K562 (cell line): ENCODE results near the gene OR2T10. TPM values are rescaled to one million over a fixed set of nuclear protein-coding genes. Genes with fewer than 3 reads are reported as not detected.

ENCODE experiments used
- ATAC-seq: fragments of 200-7000 bp; cut with Tn5 transposase; 3 replicates; pipeline ENCODE4 v1.9.1; 2020; ENCODE audit warnings: moderate library complexity
- BruUV-seq: library from RNA; stranded (reverse); fragments of 400-500 nt; replicated peaks from 2 replicates; lab custom pipeline; 2021; lab: Mats Ljungman, UMichigan
- CTCF ChIA-PET: fragments of 300-600 bp; formaldehyde crosslinking; extraction: SDS; loops from one replicate; lab custom pipeline; 2021; ENCODE audit warnings: low intra/inter-chr PET ratio; lab: Yijun Ruan, JAX
- POLR2A ChIA-PET: fragments of 300-600, 350-650 bp; sonication (Branson Sonifier 250); formaldehyde crosslinking; extraction: SDS; loops from one replicate; lab custom pipeline; 2021; ENCODE audit warnings: antibody characterized with exemption, inconsistent platforms; lab: Yijun Ruan, JAX
- DNase-seq, 4 experiments: peaks; one replicate each; pipeline versions ENCODE4 v3.0.0 to v3.0.0-alpha.2; 2011 to 2018; ENCODE audit warnings: low spot score in 3 of 4, mixed read lengths in 3 of 4; ENCODE audit errors: extremely low read depth in 1 of 4
- FAIRE-seq: peaks from 2 replicates; lab custom pipeline; 2011; peaks lifted over from hg19 to GRCh38; lab: Jason Lieb, UNC
- H2AFZ ChIP-seq: 2 replicates; pipeline ENCODE4 v1.6.0; 2011; ENCODE audit warnings: low read depth, low read length, control low read depth, inconsistent platforms
- H3K27ac ChIP-seq: fragments of 200-600 bp; 3 replicates; pipeline ENCODE4 v1.8.0; 2011; ENCODE audit warnings: low read depth, mild to moderate bottlenecking, control low read depth, inconsistent platforms, low read length, moderate library complexity, mixed read lengths; ENCODE audit errors: extremely low read depth
- H3K27me3 ChIP-seq, 2 experiments: fragments of 300-600 bp in 1 of 2; 2 replicates in 1 of 2; 3 replicates in 1 of 2; pipeline versions ENCODE4 v1.6.0 to v1.8.0; 2011; ENCODE audit warnings: inconsistent platforms in 2 of 2, low read length in 2 of 2, mild to moderate bottlenecking in 1 of 2, mixed read lengths in 1 of 2, moderate library complexity in 1 of 2; ENCODE audit not compliant: control insufficient read depth in 2 of 2, insufficient read depth in 2 of 2
- H3K36me3 ChIP-seq: fragments of 300-600 bp; 3 replicates; pipeline ENCODE4 v1.8.0; 2011; ENCODE audit warnings: mild to moderate bottlenecking, low read length, inconsistent platforms; ENCODE audit not compliant: control insufficient read depth, insufficient read depth
- H3K4me1 ChIP-seq, 2 experiments: fragments of 200-600 bp in 1 of 2; replicated peaks in 1 of 2; 2 replicates in 1 of 2; 3 replicates in 1 of 2; pipeline versions ENCODE4 v1.5.1 to v1.8.0; 2011; ENCODE audit warnings: inconsistent platforms in 2 of 2, low read length in 2 of 2, mild to moderate bottlenecking in 1 of 2, mixed read lengths in 1 of 2, moderate library complexity in 1 of 2; ENCODE audit not compliant: control insufficient read depth in 2 of 2, insufficient read depth in 2 of 2
- H3K4me2 ChIP-seq: 2 replicates; pipeline ENCODE4 v1.6.1; 2011; ENCODE audit warnings: low read length, control low read depth, inconsistent platforms, mixed read lengths; ENCODE audit not compliant: insufficient read depth
- H3K4me3 ChIP-seq: fragments of 200-600 bp; sonication (generic), shearing (Covaris generic); 2 replicates; pipeline ENCODE4 v1.5.1; 2016; ENCODE audit warnings: control low read depth, inconsistent platforms
- H3K79me2 ChIP-seq: fragments of 200-600 bp; 3 replicates; pipeline ENCODE4 v1.8.0; 2011; ENCODE audit warnings: low read length, inconsistent platforms; ENCODE audit not compliant: control insufficient read depth, insufficient read depth
- H3K9ac ChIP-seq, 2 experiments: 2 replicates each; pipeline versions ENCODE4 v1.6.0 to v1.6.1; 2011; ENCODE audit warnings: low read depth in 2 of 2, low read length in 2 of 2, control low read depth in 1 of 2, inconsistent platforms in 1 of 2, mild to moderate bottlenecking in 1 of 2, mixed read lengths in 1 of 2; ENCODE audit not compliant: insufficient read depth in 1 of 2
- H3K9me1 ChIP-seq: one replicate; pipeline ENCODE4 v1.6.0; 2011; ENCODE audit warnings: inconsistent platforms, mild to moderate bottlenecking, low read length, moderate library complexity; ENCODE audit not compliant: control insufficient read depth, insufficient read depth
- H3K9me3 ChIP-seq: replicated peaks from 2 replicates; pipeline ENCODE4 v1.5.1; 2011; ENCODE audit warnings: low read depth, low read length, inconsistent platforms; ENCODE audit not compliant: control insufficient read depth, insufficient read depth
- H4K20me1 ChIP-seq: replicated peaks from 2 replicates; pipeline ENCODE4 v1.6.1; 2011; ENCODE audit warnings: low read length, inconsistent platforms, mixed read lengths; ENCODE audit not compliant: control insufficient read depth, insufficient read depth
- CBX5 ChIP-seq: IDR thresholded peaks from 2 replicates; pipeline ENCODE4 v1.6.1; 2014; ENCODE audit warnings: low read depth, borderline replicate concordance
- CSDE1 ChIP-seq, 2 experiments: fragments of 450-650 bp; IDR thresholded peaks; 2 replicates each; pipeline ENCODE4 v1.6.1; 2016; ENCODE audit warnings: mild to moderate bottlenecking in 1 of 2
- POLR3G ChIP-seq: IDR thresholded peaks from 2 replicates; pipeline ENCODE4 v1.6.1; 2011; ENCODE audit not compliant: insufficient read length, insufficient replicate concordance; ENCODE audit errors: extremely low read depth
- RNF2 ChIP-seq: sonication (generic); IDR thresholded peaks from 2 replicates; pipeline ENCODE4 v1.6.1; 2016
- SMAD2 ChIP-seq: fragments of 150-350 bp; IDR thresholded peaks from 2 replicates; pipeline ENCODE4 v1.6.1; 2014; ENCODE audit warnings: low read depth, mild to moderate bottlenecking, low read length
- WGBS: fragments of 100-300 bp; shearing (Covaris generic); methylation state at CpG from one replicate; pipeline ENCODE4 v1.1.6; 2016; ENCODE audit warnings: low coverage, mixed read lengths; ENCODE audit not compliant: insufficient coverage; ENCODE audit errors: missing lambda C conversion rate; 5-methylcytosine and 5-hydroxymethylcytosine counted together
- in situ Hi-C: fragments of 300-500 bp; cut with MboI; formaldehyde crosslinking; loops from 4 replicates; pipeline ENCODE4 v1.15.0; 2018; ENCODE audit warnings: inconsistent platforms, mixed read lengths
- intact Hi-C: fragments of 100-400 bp; cut with micrococcal nuclease; formaldehyde crosslinking; loops from 2 replicates; pipeline ENCODE4 v1.14.2; 2022
- polyA plus RNA-seq, 8 experiments: library from polyadenylated mRNA; depleted of rRNA in 4 of 8; stranded (reverse) in 5 of 8; unstranded in 3 of 8; fragments of >200 nt; fragmentation: Nextera tagmentation in 2 of 8; fragmentation: Illumina TruSeq in 1 of 8; extraction: Ambion mirVana in 2 of 8; extraction: Trizol in 1 of 8; gene quantifications; 2 replicates each; pipeline versions ENCODE4 v1.2.1 to v1.2.3, GENCODE V29; 2011 to 2014; ENCODE audit warnings: inconsistent platforms in 1 of 8, missing spikeins in 1 of 8
- total RNA-seq, 7 experiments: library from RNA; depleted of rRNA in 6 of 7; stranded (reverse); fragments of >200 nt in 6 of 7; fragmentation: Illumina TruSeq in 2 of 7; extraction: Trizol in 2 of 7; gene quantifications; 2 replicates each; pipeline versions ENCODE4 v1.2.1 to v1.2.3, GENCODE V29; 2011 to 2021; ENCODE audit warnings: low replicate concordance in 1 of 7
- TF ChIP-seq, protein P1 (sequence below): sonication (generic); formaldehyde crosslinking; IDR thresholded peaks from 2 replicates; pipeline ENCODE4 v1.8.1; 2022; ENCODE audit warnings: missing genetic modification reagents
- TF ChIP-seq, protein P2 (sequence below): sonication (generic); formaldehyde crosslinking; IDR thresholded peaks from 2 replicates; pipeline ENCODE4 v1.8.1; 2022; ENCODE audit warnings: missing genetic modification reagents
- TF ChIP-seq, protein P3 (sequence below): fragments of 450-650 bp; formaldehyde crosslinking; IDR thresholded peaks from 2 replicates; pipeline ENCODE4 v1.4.0; 2022; ENCODE audit warnings: mild to moderate bottlenecking, moderate library complexity

Gene OR2T10
- total and polyA plus RNA-seq, 9 of the 15 experiments (the other 6 are each of a cell fraction or from before 2014, with no cell fraction given) = not detected

DNA sequence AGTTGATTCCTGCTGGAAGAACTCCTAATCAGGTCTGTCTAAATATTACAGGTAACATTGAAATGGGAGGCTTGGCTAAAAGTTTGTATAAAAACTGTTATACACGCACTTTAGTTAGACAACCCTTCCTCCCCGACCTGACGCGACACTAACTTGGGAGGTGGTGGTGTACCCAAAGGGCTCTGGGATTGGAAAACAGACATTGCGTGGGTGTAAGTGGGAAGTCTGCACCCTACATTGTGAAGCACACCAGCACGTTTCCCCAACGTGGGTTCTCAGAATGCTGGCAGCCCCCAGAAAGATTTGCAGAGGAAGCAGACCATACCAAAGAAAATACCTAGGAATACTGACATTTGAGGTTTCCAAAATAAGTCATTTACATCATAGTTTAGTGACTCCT, 20.6 kb upstream of the OR2T10 start (continued):
- TF ChIP-seq SMAD2 = no peak
- no peak for TF ChIP-seq RNF2
- TF ChIP-seq, all 486 proteins: peak for 0

DNA sequence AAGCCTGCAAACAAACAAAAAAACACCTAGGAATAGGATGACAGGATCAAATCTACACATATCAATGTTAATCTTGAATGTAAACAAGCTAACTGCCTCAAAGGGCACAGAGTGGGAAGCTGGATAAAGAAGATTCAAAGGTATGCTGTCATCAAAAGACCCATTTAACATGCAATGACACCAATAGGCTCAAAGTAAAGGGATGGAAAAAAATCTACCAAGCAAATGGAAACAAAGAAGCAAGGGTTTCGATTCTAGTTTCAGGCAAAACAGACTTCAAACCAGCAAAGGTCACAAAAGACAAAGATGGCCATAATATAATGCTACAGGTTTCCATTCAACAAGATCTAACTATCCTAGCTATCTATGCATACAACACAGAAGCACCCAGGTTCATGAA, 16.2 kb upstream of the OR2T10 start:
- Histone ChIP-seq H3K9ac (no peak overlapping the region), H3K9me1 (no peaks in the 10 kb centered on the region), H2AFZ (no peak overlapping the region), H3K4me2 (no peak overlapping the region), H3K27ac (no peak overlapping the region), H3K36me3 (no peaks in the 10 kb centered on the region), H4K20me1 (no peaks in the 10 kb centered on the region), H3K4me3 (no peak overlapping the region), H3K79me2 (no peaks in the 10 kb centered on the region), H3K9me3 (no peaks in the 10 kb centered on the region), H3K4me1 (no peaks in the 10 kb centered on the region), H3K27me3 (no peaks in the 10 kb centered on the region)
- FAIRE-seq (no peak), ATAC-seq (no peak), DNase-seq (no peak)
- BruUV-seq = no TSS peak
- CTCF ChIA-PET = no interaction called here
- in situ Hi-C loops (no loop called here), intact Hi-C loops (no loop called here)
- TF ChIP-seq CSDE1 (IDR thresholded peaks at IDR 0.05) = no peak
- TF ChIP-seq, protein P1, sequence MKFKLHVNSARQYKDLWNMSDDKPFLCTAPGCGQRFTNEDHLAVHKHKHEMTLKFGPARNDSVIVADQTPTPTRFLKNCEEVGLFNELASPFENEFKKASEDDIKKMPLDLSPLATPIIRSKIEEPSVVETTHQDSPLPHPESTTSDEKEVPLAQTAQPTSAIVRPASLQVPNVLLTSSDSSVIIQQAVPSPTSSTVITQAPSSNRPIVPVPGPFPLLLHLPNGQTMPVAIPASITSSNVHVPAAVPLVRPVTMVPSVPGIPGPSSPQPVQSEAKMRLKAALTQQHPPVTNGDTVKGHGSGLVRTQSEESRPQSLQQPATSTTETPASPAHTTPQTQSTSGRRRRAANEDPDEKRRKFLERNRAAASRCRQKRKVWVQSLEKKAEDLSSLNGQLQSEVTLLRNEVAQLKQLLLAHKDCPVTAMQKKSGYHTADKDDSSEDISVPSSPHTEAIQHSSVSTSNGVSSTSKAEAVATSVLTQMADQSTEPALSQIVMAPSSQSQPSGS (CRISPR knock-in tag) = no peak
- TF ChIP-seq, protein P2, sequence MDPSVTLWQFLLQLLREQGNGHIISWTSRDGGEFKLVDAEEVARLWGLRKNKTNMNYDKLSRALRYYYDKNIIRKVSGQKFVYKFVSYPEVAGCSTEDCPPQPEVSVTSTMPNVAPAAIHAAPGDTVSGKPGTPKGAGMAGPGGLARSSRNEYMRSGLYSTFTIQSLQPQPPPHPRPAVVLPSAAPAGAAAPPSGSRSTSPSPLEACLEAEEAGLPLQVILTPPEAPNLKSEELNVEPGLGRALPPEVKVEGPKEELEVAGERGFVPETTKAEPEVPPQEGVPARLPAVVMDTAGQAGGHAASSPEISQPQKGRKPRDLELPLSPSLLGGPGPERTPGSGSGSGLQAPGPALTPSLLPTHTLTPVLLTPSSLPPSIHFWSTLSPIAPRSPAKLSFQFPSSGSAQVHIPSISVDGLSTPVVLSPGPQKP (CRISPR knock-in tag) = no peak
- TF ChIP-seq, protein P3, sequence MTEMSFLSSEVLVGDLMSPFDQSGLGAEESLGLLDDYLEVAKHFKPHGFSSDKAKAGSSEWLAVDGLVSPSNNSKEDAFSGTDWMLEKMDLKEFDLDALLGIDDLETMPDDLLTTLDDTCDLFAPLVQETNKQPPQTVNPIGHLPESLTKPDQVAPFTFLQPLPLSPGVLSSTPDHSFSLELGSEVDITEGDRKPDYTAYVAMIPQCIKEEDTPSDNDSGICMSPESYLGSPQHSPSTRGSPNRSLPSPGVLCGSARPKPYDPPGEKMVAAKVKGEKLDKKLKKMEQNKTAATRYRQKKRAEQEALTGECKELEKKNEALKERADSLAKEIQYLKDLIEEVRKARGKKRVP = no peak
- TF ChIP-seq CBX5 = no peak
- TF ChIP-seq POLR3G = no peak
- no CpG with 5 or more reads among the region's 1 CpG for WGBS
- POLR2A ChIA-PET = no interaction called here
